Fibroblast of skin of right quadriceps (primary cell): ENCODE data around the gene STK4.

Source experiments
- DNase-seq: peaks from one replicate; pipeline ENCODE4 v3.0.0-alpha.2; 2013

The STK4 gene

DNA sequence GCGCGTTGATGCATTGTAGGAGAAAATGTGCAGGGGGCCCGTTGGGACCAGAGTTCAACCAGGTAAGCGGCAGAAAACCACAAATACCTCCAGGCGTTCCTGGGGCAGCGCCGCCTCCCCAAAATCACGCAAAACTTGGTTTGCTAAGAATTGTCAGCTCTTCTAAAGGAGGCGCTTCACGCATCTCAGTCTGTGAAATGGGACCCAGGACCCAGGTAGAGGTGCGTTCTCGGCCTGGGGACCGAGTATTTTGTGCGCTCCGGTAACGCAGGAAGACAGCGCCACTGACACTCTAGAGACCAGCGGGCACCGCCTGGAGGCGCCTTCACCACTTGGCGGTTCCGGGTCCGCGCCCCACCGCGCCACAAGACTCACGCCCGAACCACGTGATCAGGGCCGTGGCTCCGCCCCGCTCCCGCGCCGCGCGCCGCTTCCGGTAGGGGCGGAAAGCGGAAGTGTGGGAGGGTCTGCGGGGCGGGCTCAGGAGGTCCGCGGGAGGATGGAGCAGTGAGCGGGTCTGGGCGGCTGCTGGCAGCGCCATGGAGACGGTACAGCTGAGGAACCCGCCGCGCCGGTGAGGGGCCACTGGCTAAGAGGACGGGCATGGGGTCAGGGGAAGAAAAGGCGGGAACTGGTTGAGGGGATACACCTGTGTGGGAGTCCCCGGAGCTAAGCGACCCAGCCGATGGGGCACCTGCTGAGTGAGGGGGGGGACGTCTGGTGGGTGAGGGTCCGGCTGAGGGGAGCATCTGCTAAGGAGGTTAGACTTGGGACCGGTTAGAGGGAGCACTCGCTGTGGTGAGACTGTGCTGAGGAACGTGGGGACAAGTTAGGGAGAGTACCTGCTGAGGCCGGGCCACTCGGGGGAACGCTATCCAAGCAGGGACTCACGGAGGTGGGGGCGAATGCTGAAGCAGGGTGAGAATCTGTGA is at the start of gene STK4:
TSS of gene STK4 (plus strand) at position 483 of the 932 bp plus-strand sequence. CDS start at position 540, 57 bp downstream.
- peak; percentile 91 for DNase-seq

- no peak for DNase-seq
Observed at GRCh38 chr20:44916586-44916985, 49.7 kb upstream of the STK4 start.

- DNase-seq, result no peak
Observed at GRCh38 chr20:44917399-44917798, 48.9 kb upstream of the STK4 start.

- DNase-seq, result no peak
Observed at GRCh38 chr20:44918342-44918741, 48.0 kb upstream of the STK4 start.

- DNase-seq, result no peak
Observed at GRCh38 chr20:44918761-44919160, 47.6 kb upstream of the STK4 start.

- DNase-seq, result no peak
Observed at GRCh38 chr20:44921447-44921846, 44.9 kb upstream of the STK4 start.

GRCh38 chr20:44924541-44924940 is 41.8 kb upstream of the STK4 start:
- DNase-seq, result no peak

GRCh38 chr20:44928595-44928994 is 37.7 kb upstream of the STK4 start:
- DNase-seq, result no peak

GRCh38 chr20:44930517-44931168 is 35.7 kb upstream of the STK4 start:
- no peak for DNase-seq

- DNase-seq, result no peak
Observed at GRCh38 chr20:44931911-44932310, 34.4 kb upstream of the STK4 start.

GRCh38 chr20:44932916-44933315 is 33.4 kb upstream of the STK4 start:
- no peak for DNase-seq

GRCh38 chr20:44936510-44936909 is 29.8 kb upstream of the STK4 start:
- DNase-seq, result no peak

GRCh38 chr20:44938637-44939036 is 27.7 kb upstream of the STK4 start:
- no peak for DNase-seq

GRCh38 chr20:44941120-44941691 is 25.1 kb upstream of the STK4 start:
- no peak for DNase-seq

- no peak for DNase-seq
Observed at GRCh38 chr20:44942264-44942973, 23.9 kb upstream of the STK4 start.

DNA sequence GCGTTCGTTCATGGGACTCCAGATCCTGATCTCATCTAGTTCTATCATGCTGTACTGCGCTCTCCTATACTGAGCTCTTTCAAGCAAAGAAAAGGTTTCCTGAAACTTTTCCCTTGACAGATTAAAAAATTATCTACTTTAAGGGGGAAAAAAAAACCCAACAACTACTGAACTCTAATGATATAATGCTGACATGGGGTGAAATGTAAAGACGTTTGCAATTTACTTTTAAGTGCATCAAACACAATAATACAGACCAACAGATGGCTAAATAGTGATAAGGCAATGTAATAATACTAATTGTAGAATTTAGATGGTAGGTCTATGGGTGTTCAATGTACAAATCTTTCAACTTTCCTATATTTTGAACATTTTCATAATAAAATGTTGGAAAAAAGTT is 22.5 kb upstream of the STK4 start:
- no peak for DNase-seq

DNA sequence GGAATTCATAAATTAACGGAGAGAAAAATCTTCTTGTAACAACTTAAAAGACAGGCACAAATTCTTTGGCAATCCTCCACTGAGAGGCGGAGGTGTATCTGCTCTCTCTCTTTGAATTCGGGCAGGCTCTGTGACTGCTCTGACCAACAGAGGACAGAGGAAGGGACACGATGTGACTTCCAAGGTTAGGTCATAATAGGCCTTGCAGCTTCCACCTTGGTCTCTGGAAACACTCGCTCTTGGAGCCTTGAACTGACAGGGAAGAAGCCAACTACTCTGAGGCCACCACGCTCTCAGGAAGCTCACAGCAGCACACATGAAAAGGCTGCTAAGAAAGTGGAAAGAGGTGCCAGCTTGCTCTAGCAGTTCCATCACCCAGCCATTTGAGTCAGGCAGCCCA is 21.1 kb upstream of the STK4 start:
- DNase-seq, result no peak

DNA sequence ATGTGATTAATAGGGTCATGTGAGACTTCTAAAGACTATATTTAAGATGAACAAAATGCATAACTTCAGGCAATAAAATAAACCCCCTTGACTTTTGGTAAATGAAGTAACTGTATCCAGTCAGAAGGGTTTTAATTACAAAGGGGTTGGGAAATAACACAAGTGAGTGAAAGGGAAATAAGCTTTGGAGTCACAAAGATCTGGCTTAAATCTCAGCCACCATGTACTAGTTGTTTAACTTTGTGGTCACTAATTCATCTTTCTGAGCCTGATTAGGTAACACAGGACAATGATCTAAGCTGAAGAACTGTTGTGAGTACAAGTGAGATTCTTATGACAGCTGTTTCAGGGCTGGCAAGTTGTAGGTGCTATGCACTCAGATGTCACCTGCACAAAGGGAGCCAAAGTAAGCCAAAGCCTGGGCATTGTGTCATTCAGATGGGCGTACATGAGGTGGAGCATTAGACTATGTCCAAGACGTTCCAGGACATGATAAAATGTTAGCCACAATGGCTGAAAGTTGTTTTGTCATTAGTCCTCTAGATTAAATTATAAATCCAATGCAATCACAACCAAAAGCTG is 19.9 kb upstream of the STK4 start:
- no peak for DNase-seq

GRCh38 chr20:44948107-44948506 is 18.2 kb upstream of the STK4 start:
- DNase-seq, result no peak

- DNase-seq, result no peak
Observed at GRCh38 chr20:44948513-44948912, 17.8 kb upstream of the STK4 start.

DNA sequence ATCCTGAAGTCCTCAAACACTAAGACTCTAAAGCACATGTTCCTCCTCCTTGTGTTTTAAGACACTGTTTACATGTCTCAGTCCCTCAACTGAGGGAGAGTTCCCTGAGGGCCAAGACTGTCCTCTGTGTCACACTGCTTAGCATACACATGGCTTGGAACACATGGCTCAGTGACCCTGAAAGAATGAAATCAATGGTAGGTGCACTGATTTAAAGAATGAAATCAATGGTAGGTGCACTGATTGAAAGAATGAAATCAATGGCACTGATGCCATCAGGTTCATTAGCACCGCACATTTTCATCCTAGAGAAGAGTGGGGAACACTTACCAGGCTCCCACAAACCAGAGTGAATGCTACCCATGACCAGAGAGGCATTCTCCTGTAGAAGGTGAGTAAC is 15.9 kb upstream of the STK4 start:
- DNase-seq, result no peak

GRCh38 chr20:44952731-44953130 is 13.6 kb upstream of the STK4 start:
- no peak for DNase-seq

GRCh38 chr20:44954211-44954610 is 12.1 kb upstream of the STK4 start:
- DNase-seq, result no peak
